Activated CD8-positive, alpha-beta T cell treated with anti-CD3 and anti-CD28 coated beads for 36 hours (primary cell): ENCODE measurements around the gene IFNAR1. TPM values are rescaled to one million over a fixed set of nuclear protein-coding genes. Genes with fewer than 3 reads are reported as not detected.

Experiments
- ATAC-seq: fragments of 200-7000 bp; cut with Tn5 transposase; one replicate; pipeline ENCODE4 v1.10.0; 2021; ENCODE audit warnings: mild to moderate bottlenecking, moderate library complexity
- CTCF ChIA-PET: fragments of 350-600 bp; sonication (Branson Sonifier 250); formaldehyde crosslinking; loops from one replicate; lab custom pipeline; 2021; ENCODE audit warnings: antibody characterized with exemption; lab: Charles Lee
- POLR2A ChIA-PET: fragments of 350-600 bp; sonication (Branson Sonifier 250); formaldehyde crosslinking; loops from one replicate; lab custom pipeline; 2021; ENCODE audit warnings: antibody characterized with exemption; lab: Charles Lee
- DNase-seq: peaks from one replicate; pipeline ENCODE4 v3.0.0-alpha.2; 2020
- H3K27ac Mint-ChIP-seq: one replicate; pipeline ENCODE4 v1.8.0; 2021; ENCODE audit warnings: mild to moderate bottlenecking, mixed read lengths
- H3K27me3 Mint-ChIP-seq: one replicate; pipeline ENCODE4 v1.8.0; 2021; ENCODE audit warnings: mixed read lengths
- H3K36me3 Mint-ChIP-seq: one replicate; pipeline ENCODE4 v1.8.0; 2021; ENCODE audit warnings: low read depth, mixed read lengths
- H3K4me1 Mint-ChIP-seq: one replicate; pipeline ENCODE4 v1.8.0; 2021; ENCODE audit warnings: low read depth, mixed read lengths
- H3K4me3 Mint-ChIP-seq: one replicate; pipeline ENCODE4 v1.8.0; 2021; ENCODE audit warnings: mild to moderate bottlenecking, moderate library complexity, mixed read lengths
- H3K9me3 Mint-ChIP-seq: one replicate; pipeline ENCODE4 v1.8.0; 2021; ENCODE audit warnings: mixed read lengths
- CTCF ChIP-seq: fragments of 200-600 bp; IDR thresholded peaks from one replicate; pipeline ENCODE4 v1.8.0; 2022; ENCODE audit warnings: antibody characterized with exemption, mild to moderate bottlenecking
- intact Hi-C: fragments of 100-400 bp; cut with micrococcal nuclease; formaldehyde crosslinking; loops from one replicate; pipeline ENCODE4 v1.10.0; 2022
- total RNA-seq, 2 experiments: library from RNA; stranded (reverse); gene quantifications; one replicate each; pipeline ENCODE4 v1.2.3, GENCODE V29; 2021

IFNAR1 gene
- total RNA-seq, 2 experiments from 2014 or later, result 25.6 to 30.3 TPM

DNA sequence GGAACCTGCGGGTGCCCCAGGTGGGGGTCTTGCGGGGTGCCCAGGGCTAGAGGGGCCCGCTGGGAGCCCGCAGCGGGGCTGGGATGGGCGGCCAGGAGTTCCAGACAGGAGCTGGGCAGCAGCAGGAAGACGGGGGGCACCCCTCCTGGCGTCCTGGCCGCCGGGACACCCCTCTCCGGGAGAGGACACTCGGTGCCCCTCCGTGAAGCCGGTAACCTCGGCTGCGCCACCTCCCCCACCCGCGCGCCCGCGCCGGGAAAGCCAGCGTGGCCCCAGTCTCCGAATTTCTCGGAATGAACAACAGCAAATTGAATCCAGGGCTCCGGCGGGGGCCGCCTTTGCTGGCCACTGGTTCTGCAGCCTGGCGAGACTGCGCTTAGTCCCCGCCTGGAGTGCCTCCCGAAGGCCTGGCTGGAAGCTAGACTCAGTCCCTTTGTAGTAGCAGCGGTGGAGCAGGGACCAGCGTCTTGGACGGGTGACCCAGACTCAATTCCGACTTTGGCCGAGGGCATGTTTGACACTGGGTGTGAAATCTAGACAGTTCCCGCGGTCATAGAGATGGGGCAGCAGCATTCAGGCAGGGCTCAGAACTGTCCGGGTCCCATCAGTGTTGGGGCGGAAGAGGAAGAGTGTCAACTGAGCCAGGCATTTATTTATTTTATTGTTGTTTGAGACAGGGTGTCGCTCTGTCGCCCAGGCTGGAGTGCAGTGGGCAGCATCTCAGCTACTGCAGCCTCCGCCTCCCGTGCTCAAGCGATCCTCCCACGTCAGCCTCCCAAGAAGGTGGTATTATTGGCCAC lies 79.2 kb downstream of the IFNAR1 start:
- ATAC-seq (peak; percentile 33), DNase-seq (peak; percentile 32)
- Mint-ChIP-seq H3K9me3 (no peaks in the 10 kb centered on the region), H3K27me3 (peaks cover 11% of the 10 kb centered on the region), H3K4me3 (peak overlapping the region; percentile 78), H3K4me1 (peaks cover 34% of the 10 kb centered on the region), H3K27ac (peak overlapping the region; percentile 82), H3K36me3 (peaks cover 6% of the 10 kb centered on the region)
- intact Hi-C loops, result loop anchor here (5.0 kb wide), 1 partner anchor 33 kb away; no protein-coding TSS in a partner anchor
- TF ChIP-seq CTCF, result no peak
- ChIA-PET CTCF (interaction anchor here (0.7 to 3.8 kb wide), 4 partner anchors 42 to 1394 kb away, joined by 3 to 12 read pairs (median 3); partner anchors contain the start of gene IFNAR1), POLR2A (interaction anchor here (0.8 to 1.0 kb wide), 3 partner anchors 13 to 79 kb away, joined by 3 read pairs; partner anchors contain the start of gene IFNAR1)

DNA sequence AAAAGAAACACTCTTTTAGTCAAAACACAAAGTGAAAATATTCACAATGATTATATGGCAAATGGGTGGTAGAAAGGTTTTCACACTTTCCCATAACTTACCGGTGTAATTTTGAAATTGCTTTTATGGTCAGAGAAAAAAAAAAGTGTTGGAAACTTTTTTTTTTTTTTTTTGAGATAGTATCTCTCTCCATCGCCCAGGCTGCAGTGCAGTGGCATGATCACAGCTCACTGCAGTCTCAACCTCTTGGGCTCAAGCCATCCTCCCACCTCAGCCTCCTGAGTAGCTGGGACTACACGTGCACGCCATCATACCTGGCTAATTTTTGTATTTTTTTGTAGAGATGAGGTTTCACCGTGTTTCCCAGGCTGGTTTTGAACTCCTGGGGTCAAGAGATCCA lies 81.7 kb downstream of the IFNAR1 start:
- H3K27me3 Mint-ChIP-seq, result peaks cover 7% of the 10 kb centered on the region
- no peak for TF ChIP-seq CTCF
- no peaks in the 10 kb centered on the region for H3K9me3 Mint-ChIP-seq
- CTCF ChIA-PET, result interaction anchor here (0.7 to 3.8 kb wide), 7 partner anchors 16 to 209 kb away, joined by 3 to 12 read pairs (median 4); no protein-coding TSS in a partner anchor
- no peak overlapping the region for H3K4me3 Mint-ChIP-seq
- ATAC-seq, result peak; percentile 37
- peaks cover 39% of the 10 kb centered on the region for H3K4me1 Mint-ChIP-seq
- peak; percentile 44 for DNase-seq
- no peak overlapping the region for H3K27ac Mint-ChIP-seq
- POLR2A ChIA-PET, result interaction anchor here (1.0 to 2.7 kb wide), 2 partner anchors 22 to 26 kb away, joined by 4 to 10 read pairs; no protein-coding TSS in a partner anchor
- peaks cover 8% of the 10 kb centered on the region for H3K36me3 Mint-ChIP-seq
- intact Hi-C loops, result no loop called here

Other genes with a start within 250 kb of the IFNAR1 start
- 10 to 100 TPM; 34.3 to 38.6 TPM for gene IFNAR2, start 95.0 kb upstream of the IFNAR1 start, total RNA-seq
- 10 to 100 TPM; 25.0 to 30.5 TPM for gene IL10RB, start 58.6 kb upstream of the IFNAR1 start, total RNA-seq
- 1 to 10 TPM; 7.8 to 9.8 TPM for gene IFNGR2, start 78.4 kb downstream of the IFNAR1 start, total RNA-seq
- 10 to 100 TPM; 14.4 to 15.2 TPM for gene TMEM50B, start 155.0 kb downstream of the IFNAR1 start, total RNA-seq
- under 1 TPM; 0.22 to 0.56 TPM for gene DNAJC28, start 166.7 kb downstream of the IFNAR1 start, total RNA-seq
- 100 to 1,000 TPM; 224 to 232 TPM for gene GART, start 217.1 kb downstream of the IFNAR1 start, total RNA-seq
- 100 to 1,000 TPM; 267 to 276 TPM for gene SON, start 218.1 kb downstream of the IFNAR1 start, total RNA-seq